Right lobe of liver (tissue), 6 donors: Measurements from ENCODE around the gene TRAK2. TPM values are rescaled to one million over a fixed set of nuclear protein-coding genes. Genes with fewer than 3 reads are reported as not detected.

Experiments
- ATAC-seq, 4 donors: fragments of 200-7000 bp; cut with Tn5 transposase; one replicate each; pipeline ENCODE4 v1.9.1; 2020; ENCODE audit warnings: mild to moderate bottlenecking in 4 of 4, moderate library complexity in 4 of 4
- DNase-seq, 3 donors: peaks; one replicate each; pipeline ENCODE4 v3.0.0-alpha.2; 2020
- H3K27ac ChIP-seq, 3 donors: fragments of 200-600 bp; one replicate each; pipeline ENCODE4 v1.8.0; 2022
- H3K27me3 ChIP-seq, 2 donors: fragments of 200-600 bp; one replicate each; pipeline ENCODE4 v1.8.0; 2022
- H3K36me3 ChIP-seq, 4 donors: fragments of 200-600 bp; sonication (generic) in 1 of 4; one replicate each; pipeline versions ENCODE4 v1.5.1 to v1.8.0; 2017 to 2022; ENCODE audit warnings: control low read depth in 1 of 4
- H3K4me1 ChIP-seq, 4 donors: fragments of 200-600 bp; sonication (generic) in 1 of 4; one replicate each; pipeline versions ENCODE4 v1.5.1 to v1.8.0; 2017 to 2022; ENCODE audit warnings: control low read depth in 1 of 4
- H3K4me3 ChIP-seq, 3 donors: fragments of 200-600 bp; one replicate each; pipeline ENCODE4 v1.8.0; 2022
- H3K9me3 ChIP-seq, 4 donors: fragments of 200-600 bp; sonication (generic) in 1 of 4; one replicate each; pipeline versions ENCODE4 v1.5.1 to v1.8.0; 2017 to 2022; ENCODE audit warnings: control low read depth in 1 of 4
- CTCF ChIP-seq, 4 donors: fragments of 200-600 bp in 3 of 4; fragments of 450-650 bp in 1 of 4; IDR thresholded peaks; one replicate each; pipeline versions ENCODE4 v1.5.1 to v1.8.0; 2016 to 2022; ENCODE audit warnings: antibody characterized with exemption in 4 of 4, mild to moderate bottlenecking in 2 of 4
- POLR2A ChIP-seq: fragments of 450-650 bp; IDR thresholded peaks from one replicate; pipeline ENCODE4 v1.6.1; 2017; ENCODE audit warnings: antibody characterized with exemption, mild to moderate bottlenecking
- whole genome bisulfite sequencing: methylation state at CpG from one replicate; pipeline ENCODE4 v1.1.6; 2018; ENCODE audit warnings: low coverage, low lambda C conversion rate; ENCODE audit not compliant: insufficient coverage; ENCODE audit errors: missing lambda C conversion rate; 5-methylcytosine and 5-hydroxymethylcytosine counted together
- intact Hi-C, 2 donors: fragments of 100-400 bp; cut with DNase I; formaldehyde crosslinking; loops; one replicate each; pipeline versions ENCODE4 v1.11.2 to v1.14.1; 2022
- total RNA-seq, 6 experiments: library from RNA; depleted of rRNA in 2 of 6; stranded (reverse); fragments of >200 nt in 2 of 6; fragmentation: NEBNext Ultra II Directional in 3 of 6; extraction: Animal tissue kit (Norgen Biotek cat#: 25700) in 3 of 6; gene quantifications; one replicate each; pipeline versions ENCODE4 v1.1.0 to v1.2.4, GENCODE V29; 2016 to 2023
- donor health status: DM: no; HTN: yes; CAD: no.
- donor health status: DM: no; HTN: no; CAD: no.
- donor health status: DM: no; HTN: no; CAD: no.
- donor health status: DM: no; HTN: yes; CAD: no.
- donor health status: DM: no; HTN: yes; CAD: no.

The TRAK2 gene
- total RNA-seq, 6 experiments from 2014 or later: 13.3 to 18.4 (median 14.2) TPM

DNA sequence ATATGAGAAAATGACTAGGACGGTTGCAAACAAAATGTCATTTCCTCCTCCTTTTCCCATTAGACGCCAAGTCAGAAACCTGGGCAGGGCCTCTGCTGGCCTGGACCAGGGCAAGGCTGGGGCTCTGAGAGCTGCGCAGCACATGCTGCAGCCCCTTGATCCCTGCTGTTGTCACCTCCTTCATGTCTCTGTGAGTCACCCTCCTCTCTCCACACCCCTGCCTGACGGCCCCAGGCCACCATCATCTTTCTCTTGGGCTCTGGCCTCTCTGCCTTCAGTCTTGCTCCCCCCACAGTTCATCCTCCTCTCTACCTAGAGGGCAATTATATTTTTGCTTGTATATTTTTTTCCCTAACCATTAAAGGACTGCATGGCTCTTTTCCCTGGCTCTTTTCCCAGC, 104.1 kb downstream of the TRAK2 start:
- TF ChIP-seq POLR2A (no peak), CTCF (IDR thresholded peaks at IDR 0.05) (no peak)
- Histone ChIP-seq H3K4me1 (no peaks in the 10 kb centered on the region), H3K27ac (no peak overlapping the region), H3K9me3 (no peaks in the 10 kb centered on the region), H3K36me3 (no peaks in the 10 kb centered on the region), H3K4me3 (no peak overlapping the region), H3K27me3 (no peaks in the 10 kb centered on the region)
- intact Hi-C loops: no loop called here
- DNase-seq (no peak), ATAC-seq (no peak)
- 75% methylated on average over 2 of the region's 4 CpGs for WGBS

GRCh38 chr2:201345625-201346213, 105.5 kb downstream of the TRAK2 start:
- no peak overlapping the region for H3K4me3 ChIP-seq
- H3K9me3 ChIP-seq: no peaks in the 10 kb centered on the region
- no peaks in the 10 kb centered on the region for H3K27me3 ChIP-seq
- no peaks in the 10 kb centered on the region for H3K36me3 ChIP-seq
- DNase-seq (no peak), ATAC-seq (no peak)
- intact Hi-C loops: no loop called here
- TF ChIP-seq POLR2A: no peak
- no peak for TF ChIP-seq CTCF (IDR thresholded peaks at IDR 0.05)
- 76% methylated on average over 3 of the region's 7 CpGs for WGBS
- no peak overlapping the region for H3K27ac ChIP-seq
- H3K4me1 ChIP-seq: no peaks in the 10 kb centered on the region

DNA sequence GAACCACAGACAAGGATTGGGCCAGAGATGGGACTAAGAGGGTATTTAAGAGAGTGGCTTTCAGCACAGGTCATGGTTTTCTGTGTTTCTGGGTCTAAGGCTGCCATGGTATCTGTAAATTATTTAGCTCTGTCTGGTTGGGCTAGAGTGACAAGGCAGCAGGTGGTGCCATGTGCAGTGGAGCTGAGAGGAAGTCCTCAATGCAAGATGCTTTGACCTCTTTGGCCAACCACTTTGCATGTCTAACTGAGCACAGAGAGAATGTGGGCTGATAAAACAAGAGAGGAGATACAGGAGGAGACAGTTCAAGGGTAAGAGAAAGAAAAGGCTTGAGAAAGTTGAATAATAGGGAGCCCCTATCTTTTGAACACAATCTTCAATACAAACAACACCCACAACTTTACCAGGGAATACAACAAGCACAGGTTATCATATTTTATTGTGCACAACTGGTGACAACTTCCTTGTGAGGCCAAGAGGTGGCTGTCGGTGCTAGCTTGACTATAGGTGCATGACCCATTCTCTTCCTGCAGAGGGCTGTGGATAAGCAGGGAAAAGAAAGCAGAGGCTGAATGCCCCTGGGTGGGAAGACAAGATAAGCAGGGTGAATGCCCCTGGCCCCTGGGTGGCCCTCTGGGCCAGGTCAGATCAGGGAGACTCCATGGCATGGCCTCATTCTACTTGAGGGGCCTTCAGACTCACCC, 106.4 kb downstream of the TRAK2 start:
- Histone ChIP-seq H3K27ac (no peak overlapping the region), H3K9me3 (no peaks in the 10 kb centered on the region), H3K36me3 (no peaks in the 10 kb centered on the region), H3K4me3 (no peak overlapping the region), H3K27me3 (no peaks in the 10 kb centered on the region), H3K4me1 (no peaks in the 10 kb centered on the region)
- WGBS: 57% methylated on average over 1 of the region's 1 CpG
- no peak for DNase-seq
- TF ChIP-seq POLR2A (no peak), CTCF (IDR thresholded peaks at IDR 0.05) (no peak)
- no peak for ATAC-seq
- intact Hi-C loops: no loop called here

DNA sequence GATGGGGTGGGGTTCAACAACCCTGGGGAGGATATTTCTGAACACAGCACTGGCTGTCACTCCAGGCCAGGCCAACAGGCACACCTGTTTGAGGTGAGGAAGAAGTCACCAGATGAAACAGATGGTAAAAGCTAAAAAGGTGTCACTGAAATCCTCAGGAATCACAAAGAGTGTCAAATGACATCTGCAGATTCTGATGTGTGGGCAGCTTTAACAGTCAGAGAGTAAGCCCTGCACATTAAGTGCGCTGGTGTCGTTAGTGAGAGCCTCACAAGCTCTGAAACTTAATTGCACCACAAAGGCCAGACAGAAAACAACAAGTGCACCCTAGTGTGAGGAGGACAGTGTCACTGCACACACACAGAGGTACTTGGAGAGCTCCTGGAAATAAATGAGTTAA, 107.7 kb downstream of the TRAK2 start:
- no peak for ATAC-seq
- WGBS: 79% methylated on average over 2 of the region's 2 CpGs
- intact Hi-C loops: no loop called here

More for the DNA sequence above, 107.7 kb downstream of the TRAK2 start:
- Histone ChIP-seq H3K4me3 (no peak overlapping the region), H3K27ac (no peak overlapping the region), H3K36me3 (no peaks in the 10 kb centered on the region), H3K27me3 (no peaks in the 10 kb centered on the region), H3K4me1 (no peaks in the 10 kb centered on the region), H3K9me3 (no peaks in the 10 kb centered on the region)
- DNase-seq: no peak
- TF ChIP-seq CTCF (IDR thresholded peaks at IDR 0.05) (no peak), POLR2A (no peak)
